ENCODE data around the gene GLCCI1.

DNA sequence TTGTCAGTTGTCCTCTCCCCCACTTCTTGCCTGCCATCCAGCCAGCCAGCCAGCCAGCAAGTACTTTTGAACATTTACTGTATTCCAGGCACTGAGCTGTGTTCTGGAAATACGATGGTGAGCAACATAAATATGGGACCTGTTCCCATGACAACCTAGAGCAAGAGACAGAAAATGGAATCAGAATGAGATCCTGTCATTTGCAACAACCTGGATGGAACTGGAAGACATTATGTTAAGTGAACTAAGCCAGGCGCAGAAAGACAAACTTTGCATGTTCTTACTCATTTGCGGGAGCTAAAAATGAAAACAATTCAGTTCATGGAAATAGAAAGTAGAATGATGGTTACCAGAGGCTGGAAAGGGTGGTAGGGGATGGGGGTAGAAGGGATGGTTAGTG lies 152.6 kb downstream of the GLCCI1 start:
- TF ChIP-seq, protein P1, sequence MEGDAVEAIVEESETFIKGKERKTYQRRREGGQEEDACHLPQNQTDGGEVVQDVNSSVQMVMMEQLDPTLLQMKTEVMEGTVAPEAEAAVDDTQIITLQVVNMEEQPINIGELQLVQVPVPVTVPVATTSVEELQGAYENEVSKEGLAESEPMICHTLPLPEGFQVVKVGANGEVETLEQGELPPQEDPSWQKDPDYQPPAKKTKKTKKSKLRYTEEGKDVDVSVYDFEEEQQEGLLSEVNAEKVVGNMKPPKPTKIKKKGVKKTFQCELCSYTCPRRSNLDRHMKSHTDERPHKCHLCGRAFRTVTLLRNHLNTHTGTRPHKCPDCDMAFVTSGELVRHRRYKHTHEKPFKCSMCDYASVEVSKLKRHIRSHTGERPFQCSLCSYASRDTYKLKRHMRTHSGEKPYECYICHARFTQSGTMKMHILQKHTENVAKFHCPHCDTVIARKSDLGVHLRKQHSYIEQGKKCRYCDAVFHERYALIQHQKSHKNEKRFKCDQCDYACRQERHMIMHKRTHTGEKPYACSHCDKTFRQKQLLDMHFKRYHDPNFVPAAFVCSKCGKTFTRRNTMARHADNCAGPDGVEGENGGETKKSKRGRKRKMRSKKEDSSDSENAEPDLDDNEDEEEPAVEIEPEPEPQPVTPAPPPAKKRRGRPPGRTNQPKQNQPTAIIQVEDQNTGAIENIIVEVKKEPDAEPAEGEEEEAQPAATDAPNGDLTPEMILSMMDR (IDR thresholded peaks at IDR 0.05; ENCODE audit: low read depth, low read length) = no peak
- TF ChIP-seq, protein P2, sequence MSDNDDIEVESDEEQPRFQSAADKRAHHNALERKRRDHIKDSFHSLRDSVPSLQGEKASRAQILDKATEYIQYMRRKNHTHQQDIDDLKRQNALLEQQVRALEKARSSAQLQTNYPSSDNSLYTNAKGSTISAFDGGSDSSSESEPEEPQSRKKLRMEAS (IDR thresholded peaks at IDR 0.05; ENCODE audit: low read depth, low read length) = no peak
- TF ChIP-seq POLR2A (IDR thresholded peaks at IDR 0.05; ENCODE audit: extremely low read depth, insufficient read length) = no peak
